CD4-positive, alpha-beta T cell (primary cell): ENCODE data around the gene GPS1. TPM values are rescaled to one million over a fixed set of nuclear protein-coding genes. Genes with fewer than 3 reads are reported as not detected.

Experiments
- ATAC-seq: fragments of 200-7000 bp; cut with Tn5 transposase; one replicate; pipeline ENCODE4 v1.10.0; 2022; ENCODE audit warnings: mild to moderate bottlenecking; ENCODE audit not compliant: poor library complexity
- CTCF ChIA-PET: fragments of 350-600 bp; sonication (Branson Sonifier 250); formaldehyde crosslinking; loops from one replicate; lab custom pipeline; 2021; ENCODE audit warnings: antibody characterized with exemption, inconsistent platforms; lab: Charles Lee
- POLR2A ChIA-PET: fragments of 350-600 bp; sonication (Branson Sonifier 250); formaldehyde crosslinking; loops from one replicate; lab custom pipeline; 2021; ENCODE audit warnings: antibody characterized with exemption, inconsistent platforms; lab: Charles Lee
- DNase-seq, 14 experiments: peaks; one replicate each; pipeline ENCODE4 v3.0.0-alpha.2; 2013 to 2020; ENCODE audit warnings: mixed read lengths in 2 of 14
- H3K27ac ChIP-seq, 2 donors: one replicate each; pipeline versions ENCODE4 v1.5.1 to v1.7.0; 2013; ENCODE audit warnings: low read length in 2 of 2, low read depth in 1 of 2, mild to moderate bottlenecking in 1 of 2
- H3K27me3 ChIP-seq, 2 experiments: 1 replicate in 1 of 2; 2 replicates in 1 of 2; pipeline versions ENCODE4 v1.6.1 to v1.7.0; 2013; ENCODE audit warnings: low read length in 2 of 2, control low read depth in 1 of 2, mild to moderate bottlenecking in 1 of 2, moderate library complexity in 1 of 2; ENCODE audit not compliant: insufficient read depth in 2 of 2, control insufficient read depth in 1 of 2
- H3K36me3 ChIP-seq: one replicate; pipeline ENCODE4 v1.6.1; 2013; ENCODE audit warnings: low read length, control low read depth; ENCODE audit not compliant: insufficient read depth
- H3K4me1 ChIP-seq: one replicate; pipeline ENCODE4 v1.6.1; 2013; ENCODE audit warnings: low read length, control low read depth; ENCODE audit not compliant: insufficient read depth
- H3K4me3 ChIP-seq: one replicate; pipeline ENCODE4 v1.5.1; 2013; ENCODE audit warnings: mild to moderate bottlenecking, low read length, moderate library complexity
- H3K9me3 ChIP-seq, 2 experiments: 1 replicate in 1 of 2; 2 replicates in 1 of 2; pipeline versions ENCODE4 v1.6.1 to v1.7.0; 2013; ENCODE audit warnings: low read length in 2 of 2, mild to moderate bottlenecking in 2 of 2, control low read depth in 1 of 2, moderate library complexity in 1 of 2; ENCODE audit not compliant: control insufficient read depth in 1 of 2, insufficient read depth in 1 of 2
- H3K27ac Mint-ChIP-seq: one replicate; pipeline ENCODE4 v1.8.0; 2020; ENCODE audit warnings: mixed read lengths
- H3K27me3 Mint-ChIP-seq: one replicate; pipeline ENCODE4 v1.8.0; 2021; ENCODE audit warnings: mixed read lengths
- H3K36me3 Mint-ChIP-seq: one replicate; pipeline ENCODE4 v1.8.0; 2021; ENCODE audit warnings: low read depth, mixed read lengths
- H3K4me1 Mint-ChIP-seq: one replicate; pipeline ENCODE4 v1.8.0; 2021; ENCODE audit warnings: low read depth, mixed read lengths
- H3K4me3 Mint-ChIP-seq: one replicate; pipeline ENCODE4 v1.8.0; 2020; ENCODE audit warnings: mild to moderate bottlenecking, mixed read lengths
- H3K9me3 Mint-ChIP-seq: one replicate; pipeline ENCODE4 v1.8.0; 2020; ENCODE audit warnings: mixed read lengths
- CTCF ChIP-seq: fragments of 200-600 bp; IDR thresholded peaks from one replicate; pipeline ENCODE4 v1.8.0; 2022; ENCODE audit warnings: antibody characterized with exemption, mild to moderate bottlenecking
- intact Hi-C, 2 experiments: fragments of 100-400 bp; cut with DNase I in 1 of 2; cut with micrococcal nuclease in 1 of 2; formaldehyde crosslinking; loops; one replicate each; pipeline versions ENCODE4 v1.15.1 to v1.9.0; 2023 to 2025; cut with DNase I, micrococcal nuclease
- total RNA-seq, 174 experiments: library from RNA in 2 of 174; stranded (reverse) in 2 of 174; gene quantifications; one replicate each; pipeline ENCODE4 v1.2.3 and lab custom pipeline; 2021 to 2026

GPS1 gene
- total RNA-seq, 2 experiments from 2014 or later = 64.6 to 69.3 TPM

DNA sequence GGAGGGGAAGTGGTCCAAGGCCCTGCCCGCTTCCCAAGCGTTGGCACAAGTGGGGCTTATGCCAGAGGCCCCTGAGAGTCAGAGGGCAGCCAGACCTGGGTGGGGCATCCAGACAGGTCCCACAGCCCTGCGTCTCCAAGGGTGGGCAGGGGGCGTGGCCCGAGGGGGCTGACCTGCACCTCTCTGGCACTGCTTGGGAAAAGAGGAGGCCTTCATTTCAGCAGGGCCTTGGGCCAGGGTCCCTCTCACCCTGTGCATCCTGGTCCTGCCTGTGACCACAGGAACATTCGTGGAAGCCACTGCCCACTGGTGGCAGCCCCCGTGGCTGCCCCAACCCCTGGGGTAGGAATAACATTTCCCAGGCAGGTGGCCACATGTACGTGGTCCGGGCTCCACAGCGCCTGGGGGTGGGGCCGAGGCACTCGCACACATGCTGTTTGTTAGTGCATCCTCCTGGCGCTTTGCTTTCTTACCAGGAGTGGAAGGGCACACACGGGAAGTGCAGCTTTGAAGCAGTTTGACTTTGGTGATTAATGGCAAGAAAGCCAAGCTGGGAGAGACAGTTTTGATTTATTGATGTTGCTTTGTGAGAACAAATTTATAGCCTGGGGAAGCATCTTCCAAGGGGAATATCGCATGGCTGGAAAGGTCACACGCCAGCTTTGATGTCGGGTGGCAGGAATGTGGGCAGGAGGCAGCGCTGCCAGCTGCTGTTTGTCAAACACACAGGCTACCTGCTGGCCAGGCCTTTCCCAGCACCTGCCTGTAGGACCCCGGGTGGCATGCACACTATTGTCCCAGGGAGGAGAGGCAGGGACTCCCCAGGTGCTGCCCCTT lies 33.3 kb upstream of the GPS1 start:
- POLR2A ChIA-PET = interaction anchor here (0.7 to 5.0 kb wide), 2 partner anchors 51 to 58 kb away, joined by 3 to 51 read pairs; partner anchors contain the start of gene NOTUM
- Histone ChIP-seq H3K27me3 (no peaks in the 10 kb centered on the region), H3K4me1 (peaks cover 29% of the 10 kb centered on the region), H3K4me3 (no peak overlapping the region), H3K36me3 (peaks cover 11% of the 10 kb centered on the region), H3K9me3 (no peaks in the 10 kb centered on the region), H3K27ac (no peak overlapping the region)
- ATAC-seq (no peak), DNase-seq (no peak)
- no peaks in the 10 kb centered on the region for H3K9me3 Mint-ChIP-seq
- peaks cover 5% of the 10 kb centered on the region for H3K36me3 Mint-ChIP-seq
- no peak for TF ChIP-seq CTCF
- H3K4me3 Mint-ChIP-seq = peak overlapping the region; percentile 72
- no peak overlapping the region for H3K27ac Mint-ChIP-seq
- CTCF ChIA-PET = interaction anchor here (1.2 to 6.2 kb wide), 2 partner anchors 58 to 59 kb away, joined by 4 to 174 read pairs; partner anchors contain the start of gene NOTUM
- no peaks in the 10 kb centered on the region for H3K27me3 Mint-ChIP-seq
- H3K4me1 Mint-ChIP-seq = peaks cover 16% of the 10 kb centered on the region
- intact Hi-C loops = no loop called here

DNA sequence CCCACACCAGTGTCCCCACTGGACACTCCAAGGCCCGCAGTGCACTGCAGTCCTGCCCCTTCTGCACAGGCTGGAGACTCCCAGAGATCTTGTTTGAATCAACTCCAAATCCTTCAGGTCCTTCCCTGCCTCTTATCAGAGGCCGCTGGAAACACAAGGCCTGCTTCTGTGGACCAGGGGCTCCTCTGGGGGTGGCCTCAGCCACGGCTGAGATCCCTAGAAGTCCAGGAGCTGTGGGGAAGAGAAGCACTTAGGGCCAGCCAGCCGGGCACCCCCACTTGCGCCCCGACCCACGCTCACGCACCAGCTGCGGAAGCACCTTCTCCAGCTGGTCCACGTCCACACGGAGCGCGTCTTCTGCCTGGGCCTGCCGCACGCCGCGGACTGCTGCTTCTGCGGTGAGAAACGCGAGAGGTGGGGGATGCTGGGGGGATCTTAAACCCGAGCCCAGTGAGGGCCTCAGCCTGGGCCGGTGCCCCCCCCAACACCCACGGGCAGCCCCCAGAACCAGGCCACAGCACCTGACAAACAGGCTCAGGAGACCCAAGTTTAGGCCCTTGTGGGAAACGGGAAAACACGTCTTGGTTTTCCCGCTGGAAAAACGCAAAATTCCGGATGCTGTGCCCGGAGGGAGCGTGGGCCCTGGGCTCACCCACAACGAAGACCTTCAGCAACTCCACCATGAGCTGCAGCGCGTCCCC lies 32.6 kb upstream of the GPS1 start:
- ATAC-seq = no peak
- CTCF ChIA-PET = interaction anchor here (0.6 to 6.2 kb wide), 7 partner anchors 9 to 64 kb away, joined by 3 to 174 read pairs (median 3); partner anchors contain the start of gene NOTUM
- Histone ChIP-seq H3K27me3 (no peaks in the 10 kb centered on the region), H3K27ac (no peak overlapping the region), H3K9me3 (no peaks in the 10 kb centered on the region), H3K4me3 (no peak overlapping the region), H3K4me1 (peaks cover 36% of the 10 kb centered on the region), H3K36me3 (peaks cover 11% of the 10 kb centered on the region)
- no peak overlapping the region for H3K27ac Mint-ChIP-seq
- no peak for DNase-seq
- intact Hi-C loops = no loop called here
- peak overlapping the region; percentile 25 for H3K4me3 Mint-ChIP-seq
- POLR2A ChIA-PET = interaction anchor here (0.7 to 5.0 kb wide), 2 partner anchors 52 to 59 kb away, joined by 3 to 51 read pairs; partner anchors contain the start of gene NOTUM
- no peaks in the 10 kb centered on the region for H3K27me3 Mint-ChIP-seq
- H3K36me3 Mint-ChIP-seq = peaks cover 5% of the 10 kb centered on the region
- H3K4me1 Mint-ChIP-seq = peaks cover 20% of the 10 kb centered on the region
- no peaks in the 10 kb centered on the region for H3K9me3 Mint-ChIP-seq
- TF ChIP-seq CTCF = no peak
